Cardiac fibroblast (primary cell): ENCODE results near the gene ARHGEF3.
"Not testable (repeated sequence)": the region's sequence is repeated elsewhere in the genome, so short reads cannot be mapped to it uniquely, and the experiment has no call there.

Experiments
- DNase-seq, 2 donors: peaks; one replicate each; pipeline versions ENCODE4 v3.0.0 to v3.0.0-alpha.2; 2010; ENCODE audit warnings: low read depth in 2 of 2
- H3K4me3 ChIP-seq, 2 donors: replicated peaks in 1 of 2; 1 replicate in 1 of 2; 2 replicates in 1 of 2; pipeline ENCODE4 v1.5.1; 2011; ENCODE audit warnings: low read depth in 2 of 2, low read length in 2 of 2, mild to moderate bottlenecking in 2 of 2, moderate library complexity in 1 of 2
- CTCF ChIP-seq: IDR thresholded peaks from one replicate; pipeline ENCODE4 v1.5.1; 2011; ENCODE audit warnings: low read depth, mild to moderate bottlenecking, low read length, inconsistent platforms

Gene ARHGEF3

GRCh38 chr3:56693750-56694149, 108.0 kb downstream of the ARHGEF3 start:
- DNase-seq = peak in 1 of 2 donors; percentile 49
- H3K4me3 ChIP-seq = no peak overlapping the region
- no peak for TF ChIP-seq CTCF

GRCh38 chr3:56692520-56693433, 109.0 kb downstream of the ARHGEF3 start:
- not testable (repeated sequence) for H3K4me3 ChIP-seq, DNase-seq

- not testable (repeated sequence) for DNase-seq, H3K4me3 ChIP-seq
Observed at GRCh38 chr3:56692001-56692365, 109.8 kb downstream of the ARHGEF3 start.

GRCh38 chr3:56691165-56692000, 110.4 kb downstream of the ARHGEF3 start:
- no peak overlapping the region for H3K4me3 ChIP-seq
- TF ChIP-seq CTCF = no peak
- DNase-seq = peak in 1 of 2 donors; percentile 70

GRCh38 chr3:56689303-56689702, 112.4 kb downstream of the ARHGEF3 start:
- no peak for DNase-seq
- no peak overlapping the region for H3K4me3 ChIP-seq
- TF ChIP-seq CTCF = no peak

GRCh38 chr3:56688191-56688590, 113.6 kb downstream of the ARHGEF3 start:
- no peak for TF ChIP-seq CTCF
- DNase-seq = no peak
- no peak overlapping the region for H3K4me3 ChIP-seq

GRCh38 chr3:56684029-56684428, 117.7 kb downstream of the ARHGEF3 start:
- no peak for TF ChIP-seq CTCF
- DNase-seq = no peak
- H3K4me3 ChIP-seq = no peak overlapping the region
